WTC11 (cell line): ENCODE results near the gene ROBO4. TPM values are rescaled to one million over a fixed set of nuclear protein-coding genes. Genes with fewer than 3 reads are reported as not detected.

Experiments
- ATAC-seq: fragments of 200-7000 bp; cut with Tn5 transposase; 2 replicates; pipeline ENCODE4 v1.10.0; 2021; ENCODE audit warnings: mild to moderate bottlenecking, moderate library complexity
- CTCF ChIA-PET: fragments of 300-600 bp; sonication (Branson Sonifier 250); formaldehyde crosslinking; loops from one replicate; lab custom pipeline; 2021; ENCODE audit warnings: antibody characterized with exemption; lab: Charles Lee
- POLR2A ChIA-PET: fragments of 350-600 bp; sonication (Branson Sonifier 250); formaldehyde crosslinking; loops from one replicate; lab custom pipeline; 2021; ENCODE audit warnings: antibody characterized with exemption; lab: Charles Lee
- DNase-seq: peaks from one replicate; pipeline ENCODE4 v3.0.0; 2021; ENCODE audit warnings: low spot score
- H3K27ac Mint-ChIP-seq: 2 replicates; pipeline ENCODE4 v1.8.0; 2021; ENCODE audit warnings: mixed read lengths
- H3K27me3 Mint-ChIP-seq: 2 replicates; pipeline ENCODE4 v1.8.0; 2021; ENCODE audit warnings: low read depth, mild to moderate bottlenecking, moderate library complexity, mixed read lengths
- H3K36me3 Mint-ChIP-seq: 2 replicates; pipeline ENCODE4 v1.8.0; 2021; ENCODE audit warnings: mixed read lengths
- H3K4me1 Mint-ChIP-seq: 2 replicates; pipeline ENCODE4 v1.8.0; 2022; ENCODE audit warnings: mixed read lengths
- H3K4me3 Mint-ChIP-seq: 2 replicates; pipeline ENCODE4 v1.8.0; 2021; ENCODE audit warnings: mild to moderate bottlenecking, moderate library complexity, mixed read lengths
- H3K9me3 Mint-ChIP-seq: 2 replicates; pipeline ENCODE4 v1.8.0; 2021; ENCODE audit warnings: mixed read lengths
- EMX1 ChIP-seq: fragments of 250-450 bp; sonication (Bioruptor Pico); IDR thresholded peaks from 2 replicates; pipeline ENCODE4 v1.8.0; 2021; ENCODE audit warnings: mild to moderate bottlenecking
- HMGA2 ChIP-seq: fragments of 250-450 bp; sonication (Bioruptor Pico); IDR thresholded peaks from 2 replicates; pipeline ENCODE4 v1.4.0; 2021; ENCODE audit warnings: mild to moderate bottlenecking, moderate library complexity
- NFYB ChIP-seq: sonication (generic); formaldehyde crosslinking; conservative IDR thresholded peaks from 2 replicates; pipeline ENCODE4 v1.8.0; 2022; ENCODE audit warnings: low read depth, missing genetic modification reagents
- TEAD4 ChIP-seq: sonication (generic); formaldehyde crosslinking; IDR thresholded peaks from 2 replicates; pipeline ENCODE4 v1.8.0; 2022; ENCODE audit warnings: mild to moderate bottlenecking, missing genetic modification reagents
- ZNF138 ChIP-seq: sonication (generic); formaldehyde crosslinking; conservative IDR thresholded peaks from 2 replicates; pipeline ENCODE4 v1.8.1; 2022; ENCODE audit warnings: mild to moderate bottlenecking, moderate library complexity, missing genetic modification reagents
- ZNF219 ChIP-seq: sonication (generic); formaldehyde crosslinking; IDR thresholded peaks from 2 replicates; pipeline ENCODE4 v1.8.0; 2023; ENCODE audit warnings: missing genetic modification reagents, mild to moderate bottlenecking, borderline replicate concordance
- ZNF317 ChIP-seq: sonication (generic); formaldehyde crosslinking; IDR thresholded peaks from 2 replicates; pipeline ENCODE4 v1.8.1; 2023; ENCODE audit warnings: low read depth, mild to moderate bottlenecking, moderate library complexity, missing genetic modification reagents, borderline replicate concordance
- total RNA-seq: library from RNA; stranded (reverse); gene quantifications from 3 replicates; pipeline ENCODE4 v1.2.3, GENCODE V29; 2021
- TF ChIP-seq, protein P1 (sequence below): sonication (generic); formaldehyde crosslinking; IDR thresholded peaks from 2 replicates; pipeline ENCODE4 v1.8.1; 2022; ENCODE audit warnings: mild to moderate bottlenecking, missing genetic modification reagents, moderate library complexity, borderline replicate concordance
- TF ChIP-seq, protein P2 (sequence below): fragments of 250-450 bp; sonication (Bioruptor Pico); IDR thresholded peaks from 2 replicates; pipeline ENCODE4 v2.1.2; 2022; ENCODE audit warnings: mild to moderate bottlenecking, moderate library complexity
- TF ChIP-seq, protein P3 (sequence below): sonication (generic); formaldehyde crosslinking; IDR thresholded peaks from 2 replicates; pipeline ENCODE4 v1.8.0; 2022; ENCODE audit warnings: mild to moderate bottlenecking, missing genetic modification reagents
- TF ChIP-seq, protein P4 (sequence below): sonication (generic); formaldehyde crosslinking; conservative IDR thresholded peaks from 2 replicates; pipeline ENCODE4 v1.8.1; 2022; ENCODE audit warnings: mild to moderate bottlenecking, missing genetic modification reagents
- TF ChIP-seq, protein P5 (sequence below): sonication (generic); formaldehyde crosslinking; IDR thresholded peaks from 2 replicates; pipeline ENCODE4 v1.8.0; 2023; ENCODE audit warnings: mild to moderate bottlenecking, missing genetic modification reagents
- TF ChIP-seq, protein P6 (sequence below): fragments of 250-450 bp; sonication (Bioruptor Pico); IDR thresholded peaks from 2 replicates; pipeline ENCODE4 v1.9.0; 2021; ENCODE audit warnings: mild to moderate bottlenecking

Gene ROBO4
- total RNA-seq, 1 experiment from 2014 or later: 0.13 TPM

DNA sequence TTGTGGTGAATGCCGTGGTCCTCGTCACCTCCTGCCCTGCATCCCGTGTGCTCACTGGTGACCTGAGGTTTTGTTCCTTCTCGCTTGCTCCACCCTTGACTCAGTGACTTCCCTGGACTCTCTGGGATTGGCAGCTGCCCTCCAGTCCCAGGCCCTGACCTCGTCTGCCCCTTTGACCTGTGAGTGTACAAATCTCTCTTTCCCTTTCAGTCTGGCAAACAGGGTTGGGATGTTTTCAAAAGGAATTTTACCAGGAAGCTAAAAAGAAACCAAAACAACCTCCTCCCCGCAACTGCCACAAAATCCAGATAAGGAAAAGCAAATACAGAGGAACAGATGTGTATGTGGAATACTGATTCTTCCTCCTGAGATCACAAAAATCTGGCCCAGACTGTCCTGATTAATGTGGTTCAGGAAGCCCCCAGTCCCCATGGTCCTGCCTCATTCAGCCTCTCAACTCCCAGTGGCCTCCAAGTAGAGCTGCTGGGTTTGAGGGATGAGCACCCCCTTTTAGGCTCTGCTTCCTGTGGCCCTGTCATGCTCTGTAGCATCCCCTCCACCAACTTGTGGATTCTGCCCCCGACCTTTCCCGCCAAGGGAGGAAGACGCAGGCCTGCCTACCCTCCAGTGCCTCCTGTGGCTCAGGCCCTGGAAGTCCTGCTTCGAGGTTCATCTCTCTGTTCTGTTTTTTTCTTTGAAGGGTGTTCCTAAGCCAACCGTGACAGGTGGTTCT lies 15.2 kb downstream of the ROBO4 start:
- peak; percentile 63 for ATAC-seq
- POLR2A ChIA-PET: no interaction called here
- Mint-ChIP-seq H3K4me1 (peaks cover 19% of the 10 kb centered on the region), H3K36me3 (no peaks in the 10 kb centered on the region)
- TF ChIP-seq, protein P1, sequence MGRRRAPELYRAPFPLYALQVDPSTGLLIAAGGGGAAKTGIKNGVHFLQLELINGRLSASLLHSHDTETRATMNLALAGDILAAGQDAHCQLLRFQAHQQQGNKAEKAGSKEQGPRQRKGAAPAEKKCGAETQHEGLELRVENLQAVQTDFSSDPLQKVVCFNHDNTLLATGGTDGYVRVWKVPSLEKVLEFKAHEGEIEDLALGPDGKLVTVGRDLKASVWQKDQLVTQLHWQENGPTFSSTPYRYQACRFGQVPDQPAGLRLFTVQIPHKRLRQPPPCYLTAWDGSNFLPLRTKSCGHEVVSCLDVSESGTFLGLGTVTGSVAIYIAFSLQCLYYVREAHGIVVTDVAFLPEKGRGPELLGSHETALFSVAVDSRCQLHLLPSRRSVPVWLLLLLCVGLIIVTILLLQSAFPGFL (CRISPR knock-in tag): 0 out of 2 replicates have a peak, but pooled peaks have one; percentile 14
- TF ChIP-seq HMGA2 (CRISPR knock-in tag) (no peak), EMX1 (CRISPR knock-in tag) (no peak)
- TF ChIP-seq, protein P2, sequence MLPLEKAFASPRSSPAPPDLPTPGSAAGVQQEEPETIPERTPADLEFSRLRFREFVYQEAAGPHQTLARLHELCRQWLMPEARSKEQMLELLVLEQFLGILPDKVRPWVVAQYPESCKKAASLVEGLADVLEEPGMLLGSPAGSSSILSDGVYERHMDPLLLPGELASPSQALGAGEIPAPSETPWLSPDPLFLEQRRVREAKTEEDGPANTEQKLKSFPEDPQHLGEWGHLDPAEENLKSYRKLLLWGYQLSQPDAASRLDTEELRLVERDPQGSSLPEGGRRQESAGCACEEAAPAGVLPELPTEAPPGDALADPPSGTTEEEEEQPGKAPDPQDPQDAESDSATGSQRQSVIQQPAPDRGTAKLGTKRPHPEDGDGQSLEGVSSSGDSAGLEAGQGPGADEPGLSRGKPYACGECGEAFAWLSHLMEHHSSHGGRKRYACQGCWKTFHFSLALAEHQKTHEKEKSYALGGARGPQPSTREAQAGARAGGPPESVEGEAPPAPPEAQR: no peak
- TF ChIP-seq, protein P3, sequence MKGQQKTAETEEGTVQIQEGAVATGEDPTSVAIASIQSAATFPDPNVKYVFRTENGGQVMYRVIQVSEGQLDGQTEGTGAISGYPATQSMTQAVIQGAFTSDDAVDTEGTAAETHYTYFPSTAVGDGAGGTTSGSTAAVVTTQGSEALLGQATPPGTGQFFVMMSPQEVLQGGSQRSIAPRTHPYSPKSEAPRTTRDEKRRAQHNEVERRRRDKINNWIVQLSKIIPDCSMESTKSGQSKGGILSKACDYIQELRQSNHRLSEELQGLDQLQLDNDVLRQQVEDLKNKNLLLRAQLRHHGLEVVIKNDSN (CRISPR knock-in tag): no peak
- TF ChIP-seq, protein P4, sequence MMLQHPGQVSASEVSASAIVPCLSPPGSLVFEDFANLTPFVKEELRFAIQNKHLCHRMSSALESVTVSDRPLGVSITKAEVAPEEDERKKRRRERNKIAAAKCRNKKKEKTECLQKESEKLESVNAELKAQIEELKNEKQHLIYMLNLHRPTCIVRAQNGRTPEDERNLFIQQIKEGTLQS (CRISPR knock-in tag): no peak
- TF ChIP-seq, all 79 proteins: peak for 1
- no peak overlapping the region for H3K27ac Mint-ChIP-seq
- H3K27me3 Mint-ChIP-seq: peaks cover 28% of the 10 kb centered on the region
- H3K9me3 Mint-ChIP-seq: no peaks in the 10 kb centered on the region
- DNase-seq: no peak
- CTCF ChIA-PET: interaction anchor here (1.0 to 2.6 kb wide), 3 partner anchors 17 to 89 kb away, joined by 3 to 10 read pairs (median 6); partner anchors contain the start of gene ROBO3
- H3K4me3 Mint-ChIP-seq: no peak overlapping the region

DNA sequence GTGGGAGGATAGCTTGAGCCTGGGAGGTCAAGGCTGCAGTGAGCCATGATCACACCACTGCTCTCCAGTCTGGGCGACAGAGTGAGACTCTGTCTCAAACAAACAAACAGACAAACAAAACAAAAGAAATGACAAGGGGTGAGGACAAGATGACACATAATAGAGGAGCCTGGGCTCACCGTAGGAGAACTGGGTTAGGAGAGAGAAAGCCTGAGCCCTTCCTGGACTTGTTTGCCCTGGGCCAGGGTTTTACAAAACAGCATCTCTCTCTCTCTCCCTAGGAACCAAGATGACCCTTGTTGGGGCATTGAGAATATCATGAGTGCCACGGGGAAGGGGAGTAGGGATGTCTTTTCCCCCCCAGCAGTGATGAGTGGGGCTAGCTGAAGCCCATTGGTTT lies 16.7 kb downstream of the ROBO4 start:
- POLR2A ChIA-PET: no interaction called here

More for the DNA sequence above, 16.7 kb downstream of the ROBO4 start:
- H3K27me3 Mint-ChIP-seq: peaks cover 33% of the 10 kb centered on the region
- no peaks in the 10 kb centered on the region for H3K9me3 Mint-ChIP-seq
- TF ChIP-seq ZNF138 (CRISPR knock-in tag) (no peak), TEAD4 (CRISPR knock-in tag) (no peak), ZNF219 (no peak), HMGA2 (CRISPR knock-in tag) (no peak), ZNF317 (CRISPR knock-in tag) (no peak), NFYB (CRISPR knock-in tag) (no peak)
- TF ChIP-seq, protein P5, sequence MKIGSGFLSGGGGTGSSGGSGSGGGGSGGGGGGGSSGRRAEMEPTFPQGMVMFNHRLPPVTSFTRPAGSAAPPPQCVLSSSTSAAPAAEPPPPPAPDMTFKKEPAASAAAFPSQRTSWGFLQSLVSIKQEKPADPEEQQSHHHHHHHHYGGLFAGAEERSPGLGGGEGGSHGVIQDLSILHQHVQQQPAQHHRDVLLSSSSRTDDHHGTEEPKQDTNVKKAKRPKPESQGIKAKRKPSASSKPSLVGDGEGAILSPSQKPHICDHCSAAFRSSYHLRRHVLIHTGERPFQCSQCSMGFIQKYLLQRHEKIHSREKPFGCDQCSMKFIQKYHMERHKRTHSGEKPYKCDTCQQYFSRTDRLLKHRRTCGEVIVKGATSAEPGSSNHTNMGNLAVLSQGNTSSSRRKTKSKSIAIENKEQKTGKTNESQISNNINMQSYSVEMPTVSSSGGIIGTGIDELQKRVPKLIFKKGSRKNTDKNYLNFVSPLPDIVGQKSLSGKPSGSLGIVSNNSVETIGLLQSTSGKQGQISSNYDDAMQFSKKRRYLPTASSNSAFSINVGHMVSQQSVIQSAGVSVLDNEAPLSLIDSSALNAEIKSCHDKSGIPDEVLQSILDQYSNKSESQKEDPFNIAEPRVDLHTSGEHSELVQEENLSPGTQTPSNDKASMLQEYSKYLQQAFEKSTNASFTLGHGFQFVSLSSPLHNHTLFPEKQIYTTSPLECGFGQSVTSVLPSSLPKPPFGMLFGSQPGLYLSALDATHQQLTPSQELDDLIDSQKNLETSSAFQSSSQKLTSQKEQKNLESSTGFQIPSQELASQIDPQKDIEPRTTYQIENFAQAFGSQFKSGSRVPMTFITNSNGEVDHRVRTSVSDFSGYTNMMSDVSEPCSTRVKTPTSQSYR (CRISPR knock-in tag): no peak
- TF ChIP-seq, protein P6, sequence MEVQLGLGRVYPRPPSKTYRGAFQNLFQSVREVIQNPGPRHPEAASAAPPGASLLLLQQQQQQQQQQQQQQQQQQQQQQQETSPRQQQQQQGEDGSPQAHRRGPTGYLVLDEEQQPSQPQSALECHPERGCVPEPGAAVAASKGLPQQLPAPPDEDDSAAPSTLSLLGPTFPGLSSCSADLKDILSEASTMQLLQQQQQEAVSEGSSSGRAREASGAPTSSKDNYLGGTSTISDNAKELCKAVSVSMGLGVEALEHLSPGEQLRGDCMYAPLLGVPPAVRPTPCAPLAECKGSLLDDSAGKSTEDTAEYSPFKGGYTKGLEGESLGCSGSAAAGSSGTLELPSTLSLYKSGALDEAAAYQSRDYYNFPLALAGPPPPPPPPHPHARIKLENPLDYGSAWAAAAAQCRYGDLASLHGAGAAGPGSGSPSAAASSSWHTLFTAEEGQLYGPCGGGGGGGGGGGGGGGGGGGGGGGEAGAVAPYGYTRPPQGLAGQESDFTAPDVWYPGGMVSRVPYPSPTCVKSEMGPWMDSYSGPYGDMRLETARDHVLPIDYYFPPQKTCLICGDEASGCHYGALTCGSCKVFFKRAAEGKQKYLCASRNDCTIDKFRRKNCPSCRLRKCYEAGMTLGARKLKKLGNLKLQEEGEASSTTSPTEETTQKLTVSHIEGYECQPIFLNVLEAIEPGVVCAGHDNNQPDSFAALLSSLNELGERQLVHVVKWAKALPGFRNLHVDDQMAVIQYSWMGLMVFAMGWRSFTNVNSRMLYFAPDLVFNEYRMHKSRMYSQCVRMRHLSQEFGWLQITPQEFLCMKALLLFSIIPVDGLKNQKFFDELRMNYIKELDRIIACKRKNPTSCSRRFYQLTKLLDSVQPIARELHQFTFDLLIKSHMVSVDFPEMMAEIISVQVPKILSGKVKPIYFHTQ (CRISPR knock-in tag): no peak
- H3K27ac Mint-ChIP-seq: no peak overlapping the region
- DNase-seq: no peak
- H3K4me3 Mint-ChIP-seq: no peak overlapping the region
- H3K4me1 Mint-ChIP-seq: peaks cover 26% of the 10 kb centered on the region
- no peak for ATAC-seq
- CTCF ChIA-PET: no interaction called here
- H3K36me3 Mint-ChIP-seq: no peaks in the 10 kb centered on the region
